K562 (cell line): ENCODE results near the gene NEURL1B. TPM values are rescaled to one million over a fixed set of nuclear protein-coding genes. Genes with fewer than 3 reads are reported as not detected.

Source experiments
- ATAC-seq: fragments of 200-7000 bp; cut with Tn5 transposase; 3 replicates; pipeline ENCODE4 v1.9.1; 2020; ENCODE audit warnings: moderate library complexity
- BruUV-seq: library from RNA; stranded (reverse); fragments of 400-500 nt; replicated peaks from 2 replicates; lab custom pipeline; 2021; lab: Mats Ljungman, UMichigan
- CTCF ChIA-PET: fragments of 300-600 bp; formaldehyde crosslinking; extraction: SDS; loops from one replicate; lab custom pipeline; 2021; ENCODE audit warnings: low intra/inter-chr PET ratio; lab: Yijun Ruan, JAX
- POLR2A ChIA-PET: fragments of 300-600, 350-650 bp; sonication (Branson Sonifier 250); formaldehyde crosslinking; extraction: SDS; loops from one replicate; lab custom pipeline; 2021; ENCODE audit warnings: antibody characterized with exemption, inconsistent platforms; lab: Yijun Ruan, JAX
- DNase-seq, 4 experiments: peaks; one replicate each; pipeline versions ENCODE4 v3.0.0 to v3.0.0-alpha.2; 2011 to 2018; ENCODE audit warnings: low spot score in 3 of 4, mixed read lengths in 3 of 4; ENCODE audit errors: extremely low read depth in 1 of 4
- FAIRE-seq: peaks from 2 replicates; lab custom pipeline; 2011; peaks lifted over from hg19 to GRCh38; lab: Jason Lieb, UNC
- H2AFZ ChIP-seq: 2 replicates; pipeline ENCODE4 v1.6.0; 2011; ENCODE audit warnings: low read depth, low read length, control low read depth, inconsistent platforms
- H3K27ac ChIP-seq: fragments of 200-600 bp; 3 replicates; pipeline ENCODE4 v1.8.0; 2011; ENCODE audit warnings: low read depth, mild to moderate bottlenecking, control low read depth, inconsistent platforms, low read length, moderate library complexity, mixed read lengths; ENCODE audit errors: extremely low read depth
- H3K27me3 ChIP-seq, 2 experiments: fragments of 300-600 bp in 1 of 2; 2 replicates in 1 of 2; 3 replicates in 1 of 2; pipeline versions ENCODE4 v1.6.0 to v1.8.0; 2011; ENCODE audit warnings: inconsistent platforms in 2 of 2, low read length in 2 of 2, mild to moderate bottlenecking in 1 of 2, mixed read lengths in 1 of 2, moderate library complexity in 1 of 2; ENCODE audit not compliant: control insufficient read depth in 2 of 2, insufficient read depth in 2 of 2
- H3K36me3 ChIP-seq: fragments of 300-600 bp; 3 replicates; pipeline ENCODE4 v1.8.0; 2011; ENCODE audit warnings: mild to moderate bottlenecking, low read length, inconsistent platforms; ENCODE audit not compliant: control insufficient read depth, insufficient read depth
- H3K4me1 ChIP-seq, 2 experiments: fragments of 200-600 bp in 1 of 2; replicated peaks in 1 of 2; 2 replicates in 1 of 2; 3 replicates in 1 of 2; pipeline versions ENCODE4 v1.5.1 to v1.8.0; 2011; ENCODE audit warnings: inconsistent platforms in 2 of 2, low read length in 2 of 2, mild to moderate bottlenecking in 1 of 2, mixed read lengths in 1 of 2, moderate library complexity in 1 of 2; ENCODE audit not compliant: control insufficient read depth in 2 of 2, insufficient read depth in 2 of 2
- H3K4me2 ChIP-seq: 2 replicates; pipeline ENCODE4 v1.6.1; 2011; ENCODE audit warnings: low read length, control low read depth, inconsistent platforms, mixed read lengths; ENCODE audit not compliant: insufficient read depth
- H3K4me3 ChIP-seq: fragments of 200-600 bp; sonication (generic), shearing (Covaris generic); 2 replicates; pipeline ENCODE4 v1.5.1; 2016; ENCODE audit warnings: control low read depth, inconsistent platforms
- H3K79me2 ChIP-seq: fragments of 200-600 bp; 3 replicates; pipeline ENCODE4 v1.8.0; 2011; ENCODE audit warnings: low read length, inconsistent platforms; ENCODE audit not compliant: control insufficient read depth, insufficient read depth
- H3K9ac ChIP-seq, 2 experiments: 2 replicates each; pipeline versions ENCODE4 v1.6.0 to v1.6.1; 2011; ENCODE audit warnings: low read depth in 2 of 2, low read length in 2 of 2, control low read depth in 1 of 2, inconsistent platforms in 1 of 2, mild to moderate bottlenecking in 1 of 2, mixed read lengths in 1 of 2; ENCODE audit not compliant: insufficient read depth in 1 of 2
- H3K9me1 ChIP-seq: one replicate; pipeline ENCODE4 v1.6.0; 2011; ENCODE audit warnings: inconsistent platforms, mild to moderate bottlenecking, low read length, moderate library complexity; ENCODE audit not compliant: control insufficient read depth, insufficient read depth
- H3K9me3 ChIP-seq: replicated peaks from 2 replicates; pipeline ENCODE4 v1.5.1; 2011; ENCODE audit warnings: low read depth, low read length, inconsistent platforms; ENCODE audit not compliant: control insufficient read depth, insufficient read depth
- H4K20me1 ChIP-seq: replicated peaks from 2 replicates; pipeline ENCODE4 v1.6.1; 2011; ENCODE audit warnings: low read length, inconsistent platforms, mixed read lengths; ENCODE audit not compliant: control insufficient read depth, insufficient read depth
- AFF1 ChIP-seq, 2 experiments: fragments of 450-650 bp; IDR thresholded peaks; 2 replicates each; pipeline ENCODE4 v1.6.1; 2018; ENCODE audit warnings: mild to moderate bottlenecking in 2 of 2, low read depth in 1 of 2; ENCODE audit not compliant: partially characterized antibody in 2 of 2
- BCLAF1 ChIP-seq, 2 experiments: fragments of 450-650 bp in 1 of 2; IDR thresholded peaks; 2 replicates each; pipeline ENCODE4 v1.6.1; 2011 to 2017; ENCODE audit warnings: low read depth in 2 of 2, antibody characterized with exemption in 1 of 2, borderline replicate concordance in 1 of 2, low read length in 1 of 2, mild to moderate bottlenecking in 1 of 2, mixed read lengths in 1 of 2; ENCODE audit not compliant: control insufficient read depth in 1 of 2
- CTCFL ChIP-seq: IDR thresholded peaks from 2 replicates; pipeline ENCODE4 v1.6.1; 2011; ENCODE audit warnings: borderline replicate concordance, low read depth, mild to moderate bottlenecking, moderate library complexity, low read length; ENCODE audit not compliant: insufficient read depth, poor library complexity, severe bottlenecking
- ELF4 ChIP-seq: fragments of 450-650 bp; formaldehyde crosslinking; IDR thresholded peaks from 2 replicates; pipeline ENCODE4 v1.4.0; 2022; ENCODE audit warnings: missing genetic modification characterization
- HBP1 ChIP-seq: fragments of 450-650 bp; formaldehyde crosslinking; IDR thresholded peaks from 2 replicates; pipeline ENCODE4 v1.4.0; 2022; ENCODE audit warnings: missing genetic modification characterization
- ZNF23 ChIP-seq: fragments of 250-450 bp; sonication (Bioruptor Pico); IDR thresholded peaks from 2 replicates; pipeline ENCODE4 v1.4.0; 2020; ENCODE audit warnings: mild to moderate bottlenecking
- ZNF253 ChIP-seq: fragments of 250-450 bp; sonication (Bioruptor Pico); conservative IDR thresholded peaks from 2 replicates; pipeline ENCODE4 v1.6.1; 2021; ENCODE audit warnings: mild to moderate bottlenecking
- ZNF644 ChIP-seq: fragments of 200-800 bp; sonication (Bioruptor generic); IDR thresholded peaks from 2 replicates; pipeline ENCODE4 v1.6.1; 2016; ENCODE audit warnings: low read depth, missing genetic modification characterization, missing compliant biosample characterization
- WGBS: fragments of 100-300 bp; shearing (Covaris generic); methylation state at CpG from one replicate; pipeline ENCODE4 v1.1.6; 2016; ENCODE audit warnings: low coverage, mixed read lengths; ENCODE audit not compliant: insufficient coverage; ENCODE audit errors: missing lambda C conversion rate; 5-methylcytosine and 5-hydroxymethylcytosine counted together
- in situ Hi-C: fragments of 300-500 bp; cut with MboI; formaldehyde crosslinking; loops from 4 replicates; pipeline ENCODE4 v1.15.0; 2018; ENCODE audit warnings: inconsistent platforms, mixed read lengths
- intact Hi-C: fragments of 100-400 bp; cut with micrococcal nuclease; formaldehyde crosslinking; loops from 2 replicates; pipeline ENCODE4 v1.14.2; 2022
- polyA plus RNA-seq, 8 experiments: library from polyadenylated mRNA; depleted of rRNA in 4 of 8; stranded (reverse) in 5 of 8; unstranded in 3 of 8; fragments of >200 nt; fragmentation: Nextera tagmentation in 2 of 8; fragmentation: Illumina TruSeq in 1 of 8; extraction: Ambion mirVana in 2 of 8; extraction: Trizol in 1 of 8; gene quantifications; 2 replicates each; pipeline versions ENCODE4 v1.2.1 to v1.2.3, GENCODE V29; 2011 to 2014; ENCODE audit warnings: inconsistent platforms in 1 of 8, missing spikeins in 1 of 8
- total RNA-seq, 7 experiments: library from RNA; depleted of rRNA in 6 of 7; stranded (reverse); fragments of >200 nt in 6 of 7; fragmentation: Illumina TruSeq in 2 of 7; extraction: Trizol in 2 of 7; gene quantifications; 2 replicates each; pipeline versions ENCODE4 v1.2.1 to v1.2.3, GENCODE V29; 2011 to 2021; ENCODE audit warnings: low replicate concordance in 1 of 7

The NEURL1B gene
- total and polyA plus RNA-seq, 9 of the 15 experiments (the other 6 are each of a cell fraction or from before 2014, with no cell fraction given), result 0.04 TPM; not detected in 8

- Histone ChIP-seq H2AFZ (no peak overlapping the region), H3K9me3 (no peaks in the 10 kb centered on the region), H3K4me2 (no peak overlapping the region), H3K36me3 (no peaks in the 10 kb centered on the region), H3K27me3 (peaks cover 15 to 61% of the 10 kb centered on the region in 2 experiments), H3K4me3 (no peak overlapping the region), H3K4me1 (no peaks in the 10 kb centered on the region), H4K20me1 (peaks cover 11% of the 10 kb centered on the region; the same call in 1 of the 2 replicates), H3K9me1 (peaks cover 3% of the 10 kb centered on the region), H3K79me2 (no peaks in the 10 kb centered on the region), H3K27ac (no peak overlapping the region), H3K9ac (no peak overlapping the region)
- intact Hi-C loops, result no loop called here
- no peak for DNase-seq
- no peak for FAIRE-seq
- no peak for ATAC-seq
- in situ Hi-C loops, result no loop called here
- WGBS, result 0% methylated on average over 5 of the region's 5 CpGs
- no TSS peak for BruUV-seq
- POLR2A ChIA-PET, result interaction anchor here (0.8 kb wide), 1 partner anchor 14 kb away, joined by 4 read pairs; no protein-coding TSS in a partner anchor
- CTCF ChIA-PET, result no interaction called here
- no peak for TF ChIP-seq ZNF644 (tag)
- no peak for TF ChIP-seq HBP1 (CRISPR knock-in tag)
- no peak for TF ChIP-seq BCLAF1 (IDR thresholded peaks at IDR 0.05; ENCODE audit: borderline replicate concordance in 1 of 2, control insufficient read depth in 1 of 2, low read depth in 2 of 2, low read length in 1 of 2)
- no peak for TF ChIP-seq ZNF253
- no peak for TF ChIP-seq AFF1 (IDR thresholded peaks at IDR 0.05; ENCODE audit: low read depth in 1 of 2, partially characterized antibody in 2 of 2)
- no peak for TF ChIP-seq ZNF23
- TF ChIP-seq CTCFL, result no peak
- TF ChIP-seq ELF4 (CRISPR knock-in tag), result no peak
Measured at GRCh38 chr5:172592881-172593280, 48.2 kb upstream of the NEURL1B start.
